Choroid plexus epithelial cell (primary cell): ENCODE data around the gene ARFGEF3.

Experiments
- DNase-seq: peaks from one replicate; pipeline ENCODE4 v3.0.0-alpha.2; 2010; ENCODE audit warnings: low read depth
- H3K4me3 ChIP-seq: 2 replicates; pipeline ENCODE4 v1.5.1; 2011; ENCODE audit warnings: low read depth, mild to moderate bottlenecking, control low read depth, low read length, moderate library complexity
- TF ChIP-seq, protein P1 (sequence below): conservative IDR thresholded peaks from 2 replicates; pipeline ENCODE4 v1.5.1; 2011; ENCODE audit warnings: low read depth, mild to moderate bottlenecking, control low read depth, inconsistent platforms, low read length, moderate library complexity

ARFGEF3 gene

DNA sequence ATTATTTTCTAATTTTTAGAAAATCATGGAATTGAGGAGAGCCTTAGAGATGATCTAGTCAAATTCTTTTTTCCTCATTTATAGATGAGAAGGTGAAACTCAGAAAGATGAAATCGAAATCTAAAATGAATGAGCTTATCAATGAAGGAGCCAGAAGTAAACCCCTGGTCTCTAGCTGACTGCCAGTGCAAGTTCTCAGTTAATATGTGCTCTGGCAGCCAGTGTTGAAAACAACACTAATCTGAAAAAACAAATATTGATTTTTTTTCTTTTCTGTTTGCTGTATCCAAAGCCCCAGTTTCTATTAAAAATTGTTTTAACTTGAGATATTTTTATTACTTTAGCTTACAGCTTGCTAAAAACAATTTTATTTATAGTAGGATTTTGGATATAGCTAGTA lies 78.0 kb downstream of the ARFGEF3 start:
- TF ChIP-seq, protein P1, sequence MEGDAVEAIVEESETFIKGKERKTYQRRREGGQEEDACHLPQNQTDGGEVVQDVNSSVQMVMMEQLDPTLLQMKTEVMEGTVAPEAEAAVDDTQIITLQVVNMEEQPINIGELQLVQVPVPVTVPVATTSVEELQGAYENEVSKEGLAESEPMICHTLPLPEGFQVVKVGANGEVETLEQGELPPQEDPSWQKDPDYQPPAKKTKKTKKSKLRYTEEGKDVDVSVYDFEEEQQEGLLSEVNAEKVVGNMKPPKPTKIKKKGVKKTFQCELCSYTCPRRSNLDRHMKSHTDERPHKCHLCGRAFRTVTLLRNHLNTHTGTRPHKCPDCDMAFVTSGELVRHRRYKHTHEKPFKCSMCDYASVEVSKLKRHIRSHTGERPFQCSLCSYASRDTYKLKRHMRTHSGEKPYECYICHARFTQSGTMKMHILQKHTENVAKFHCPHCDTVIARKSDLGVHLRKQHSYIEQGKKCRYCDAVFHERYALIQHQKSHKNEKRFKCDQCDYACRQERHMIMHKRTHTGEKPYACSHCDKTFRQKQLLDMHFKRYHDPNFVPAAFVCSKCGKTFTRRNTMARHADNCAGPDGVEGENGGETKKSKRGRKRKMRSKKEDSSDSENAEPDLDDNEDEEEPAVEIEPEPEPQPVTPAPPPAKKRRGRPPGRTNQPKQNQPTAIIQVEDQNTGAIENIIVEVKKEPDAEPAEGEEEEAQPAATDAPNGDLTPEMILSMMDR: no peak
- no peak for DNase-seq
- H3K4me3 ChIP-seq: no peak overlapping the region

DNA sequence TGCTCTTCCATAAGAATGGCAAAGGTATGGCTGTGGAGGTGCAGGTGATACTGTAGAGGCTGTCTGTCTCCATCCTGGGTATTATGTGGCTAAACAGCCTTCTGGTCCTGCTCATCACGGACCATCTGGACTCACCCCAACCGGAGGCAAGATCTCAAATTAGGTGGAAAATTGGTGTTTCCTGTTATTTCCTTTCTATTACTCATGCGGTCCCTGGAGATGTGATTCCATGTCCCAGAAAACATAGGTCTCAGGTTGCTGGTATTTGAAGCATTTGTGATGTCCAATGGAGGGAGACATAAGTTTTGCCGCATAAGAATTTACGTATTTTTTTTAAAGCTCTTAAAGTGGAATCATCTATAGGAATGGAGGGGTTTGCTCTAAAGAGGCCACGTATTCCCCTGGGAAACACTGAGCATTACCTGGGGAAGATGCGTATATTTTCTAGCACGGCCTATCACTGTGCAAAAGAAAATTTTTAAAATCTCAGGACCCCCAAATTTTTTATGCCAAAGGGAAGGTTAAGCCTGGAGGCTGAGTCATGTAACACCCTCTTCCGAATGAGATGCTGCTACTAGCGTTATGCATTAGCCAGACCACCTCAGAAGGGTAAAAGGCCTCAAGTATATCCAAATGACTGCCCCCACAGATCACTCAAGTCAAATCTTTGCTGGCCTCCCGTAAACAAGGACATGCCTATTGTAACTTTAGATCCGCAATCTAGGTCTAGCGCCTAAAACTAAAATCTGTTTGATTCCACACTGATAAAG lies 78.9 kb downstream of the ARFGEF3 start:
- DNase-seq: peak; percentile 57
- TF ChIP-seq, protein P1: no peak
- H3K4me3 ChIP-seq: no peak overlapping the region

DNA sequence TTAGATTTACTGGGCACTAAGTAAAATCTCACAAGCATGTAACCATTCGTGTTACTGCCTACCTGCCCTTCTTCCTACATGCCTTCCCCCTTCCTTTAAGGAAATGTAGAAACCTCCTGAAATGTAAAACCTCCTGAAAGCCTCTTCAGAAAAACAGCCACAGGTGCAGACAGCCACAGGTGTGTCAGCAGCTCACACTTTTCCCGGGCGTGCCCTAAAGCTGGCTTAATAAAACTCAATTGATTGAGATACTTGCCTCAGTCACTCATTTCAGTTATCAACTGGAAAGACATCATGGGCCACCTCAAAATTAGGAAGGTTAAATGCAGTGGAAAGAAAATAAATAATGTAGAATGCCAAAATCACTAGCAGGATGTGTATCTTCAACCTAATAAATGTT lies 79.6 kb downstream of the ARFGEF3 start:
- TF ChIP-seq, protein P1: no peak
- no peak overlapping the region for H3K4me3 ChIP-seq
- DNase-seq: no peak

DNA sequence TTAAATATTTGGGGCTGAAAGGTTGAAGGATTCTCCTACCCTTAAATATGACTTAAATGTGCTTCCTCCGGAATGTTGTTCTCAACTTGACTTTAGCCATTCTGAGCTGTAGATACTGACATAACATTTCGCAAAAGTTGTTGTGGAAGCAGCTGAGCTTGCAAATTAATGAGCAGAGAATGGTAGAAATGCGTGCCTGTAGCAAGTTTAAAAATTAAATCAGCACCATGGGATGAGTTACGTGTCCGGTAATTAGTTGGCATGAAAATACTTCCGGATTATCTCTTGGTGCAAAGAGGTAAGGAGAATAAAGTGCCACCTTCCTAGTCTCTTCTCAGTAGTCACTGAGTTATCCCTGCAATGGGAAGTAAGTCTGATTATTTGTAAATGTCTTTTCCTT lies 80.2 kb downstream of the ARFGEF3 start:
- H3K4me3 ChIP-seq: no peak overlapping the region
- TF ChIP-seq, protein P1: no peak
- no peak for DNase-seq

DNA sequence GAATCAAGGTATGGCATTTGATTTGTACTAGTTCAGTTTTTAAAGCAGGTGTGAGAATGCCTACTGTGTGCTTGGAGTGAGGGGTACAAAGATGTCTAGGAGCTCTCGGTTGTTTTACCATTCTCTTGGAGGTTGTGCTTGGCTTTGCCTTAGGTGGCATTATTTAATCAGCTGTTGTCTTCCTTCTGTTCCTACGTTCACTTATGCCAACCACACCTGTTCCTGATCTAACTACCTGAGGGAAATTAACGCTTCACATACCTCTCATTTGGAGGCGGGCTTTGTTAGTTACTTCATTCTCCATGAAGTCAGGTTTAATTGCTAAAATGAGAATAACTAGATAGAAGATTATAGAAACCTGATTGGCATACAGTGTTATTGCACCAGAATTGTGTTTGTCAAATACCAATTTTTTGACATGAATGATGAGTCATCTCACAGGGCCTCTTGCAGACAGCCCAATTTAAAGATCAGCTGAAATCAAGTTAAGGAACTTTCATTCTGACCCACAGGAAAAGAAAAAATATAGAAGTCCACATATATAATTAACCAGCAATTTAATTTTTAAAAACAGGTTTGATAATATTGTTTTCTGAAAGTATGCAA lies 81.4 kb downstream of the ARFGEF3 start:
- TF ChIP-seq, protein P1: no peak
- no peak for DNase-seq
- H3K4me3 ChIP-seq: no peak overlapping the region

DNA sequence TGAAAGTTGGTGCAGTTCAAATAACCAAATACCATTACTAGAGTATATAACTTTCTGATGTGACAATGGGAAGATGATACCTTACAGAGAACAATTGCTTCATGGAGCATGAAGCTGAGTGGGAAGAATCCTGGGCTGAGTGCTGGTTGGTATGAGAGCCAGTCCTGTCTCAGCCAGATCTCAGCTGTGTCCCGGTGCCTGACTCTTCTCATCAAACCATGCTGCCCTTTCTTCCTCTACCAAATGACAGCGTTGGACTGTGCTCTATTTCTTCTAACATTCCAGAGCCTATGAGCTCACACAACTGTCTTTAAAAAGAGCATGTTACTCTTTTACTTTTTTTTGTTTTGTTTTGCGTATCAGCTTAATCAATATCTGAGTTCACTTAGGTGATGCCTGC lies 84.0 kb downstream of the ARFGEF3 start:
- no peak for DNase-seq
- no peak overlapping the region for H3K4me3 ChIP-seq
- TF ChIP-seq, protein P1: no peak
